PC-9 (cell line): ENCODE results near the gene IFITM10.

Experiments used
- EZH2 ChIP-seq: fragments of 200-600 bp; sonication (generic); IDR thresholded peaks from 2 replicates; pipeline ENCODE4 v1.8.0; 2017; ENCODE audit warnings: antibody characterized with exemption, low read depth
- TF ChIP-seq, protein P1 (sequence below): fragments of 200-600 bp; sonication (generic); conservative IDR thresholded peaks from 2 replicates; pipeline ENCODE4 v1.6.1; 2017; ENCODE audit warnings: mixed run types, antibody characterized with exemption, mild to moderate bottlenecking, moderate library complexity

DNA sequence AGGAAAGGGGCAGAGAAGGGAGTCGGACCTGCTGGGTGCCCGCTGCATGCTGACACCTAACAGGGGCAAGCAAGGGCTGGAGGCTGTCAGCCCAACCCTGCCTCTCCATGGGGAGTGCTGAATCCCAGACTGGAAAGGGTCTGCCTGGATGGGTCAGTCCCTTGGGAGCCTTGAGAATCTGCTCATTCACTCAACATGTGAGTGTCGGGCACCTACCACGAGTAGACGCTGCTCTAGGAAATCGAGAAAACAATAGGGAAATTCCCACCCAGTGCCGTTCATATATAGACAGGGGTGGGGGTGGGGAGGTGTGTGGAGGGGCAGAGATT is 17.7 kb upstream of the IFITM10 start:
- TF ChIP-seq, protein P1, sequence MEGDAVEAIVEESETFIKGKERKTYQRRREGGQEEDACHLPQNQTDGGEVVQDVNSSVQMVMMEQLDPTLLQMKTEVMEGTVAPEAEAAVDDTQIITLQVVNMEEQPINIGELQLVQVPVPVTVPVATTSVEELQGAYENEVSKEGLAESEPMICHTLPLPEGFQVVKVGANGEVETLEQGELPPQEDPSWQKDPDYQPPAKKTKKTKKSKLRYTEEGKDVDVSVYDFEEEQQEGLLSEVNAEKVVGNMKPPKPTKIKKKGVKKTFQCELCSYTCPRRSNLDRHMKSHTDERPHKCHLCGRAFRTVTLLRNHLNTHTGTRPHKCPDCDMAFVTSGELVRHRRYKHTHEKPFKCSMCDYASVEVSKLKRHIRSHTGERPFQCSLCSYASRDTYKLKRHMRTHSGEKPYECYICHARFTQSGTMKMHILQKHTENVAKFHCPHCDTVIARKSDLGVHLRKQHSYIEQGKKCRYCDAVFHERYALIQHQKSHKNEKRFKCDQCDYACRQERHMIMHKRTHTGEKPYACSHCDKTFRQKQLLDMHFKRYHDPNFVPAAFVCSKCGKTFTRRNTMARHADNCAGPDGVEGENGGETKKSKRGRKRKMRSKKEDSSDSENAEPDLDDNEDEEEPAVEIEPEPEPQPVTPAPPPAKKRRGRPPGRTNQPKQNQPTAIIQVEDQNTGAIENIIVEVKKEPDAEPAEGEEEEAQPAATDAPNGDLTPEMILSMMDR: no peak
- TF ChIP-seq EZH2: no peak
